ENCODE measurements around the gene SPINK9. TPM values are rescaled to one million over a fixed set of nuclear protein-coding genes. Genes with fewer than 3 reads are reported as not detected.

The SPINK9 gene
- total and polyA plus RNA-seq, 2 of the 4 experiments (the other 2 are of a cell fraction), result not detected

DNA sequence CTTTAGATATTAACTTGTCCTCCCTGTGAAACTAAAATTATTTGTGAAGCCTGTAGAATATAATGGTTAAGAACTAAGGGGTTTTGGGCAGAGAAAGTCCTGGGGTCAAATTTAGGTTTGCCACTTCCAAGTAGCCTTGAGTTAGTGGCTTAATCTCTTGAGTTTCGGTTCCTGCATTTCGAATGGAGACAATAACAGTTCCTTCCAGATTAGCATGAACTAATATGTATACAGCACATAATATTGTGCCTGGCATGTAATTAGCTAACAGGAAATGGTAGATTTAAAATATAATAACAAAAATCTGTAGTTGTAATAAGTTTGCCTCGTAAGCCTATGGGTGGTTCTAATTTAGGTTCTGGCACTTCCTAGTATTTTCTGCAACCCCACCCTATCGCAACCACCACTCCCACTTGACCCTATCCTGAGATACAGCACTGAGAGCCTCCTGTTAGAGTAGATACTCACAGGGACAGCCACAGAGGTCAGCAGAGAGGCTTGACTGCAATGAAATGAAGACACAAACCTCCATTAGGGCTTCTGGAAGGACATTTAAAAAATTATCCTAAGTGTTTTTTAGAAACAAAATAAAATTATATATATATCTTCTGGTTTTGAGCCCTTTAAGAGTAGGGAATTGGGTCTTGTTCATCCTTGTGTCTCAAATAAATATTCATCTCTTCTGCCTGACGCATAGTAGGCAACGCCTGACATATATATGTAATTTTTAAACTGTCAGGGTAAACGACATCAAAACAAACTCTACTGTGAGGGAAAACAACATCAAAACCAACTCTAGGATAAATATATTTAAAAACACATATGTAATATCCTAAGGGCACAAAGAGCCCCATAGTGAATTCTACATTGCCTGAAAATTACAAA is 8.5 kb downstream of the SPINK9 start:
- Histone ChIP-seq H3K9me1 (ENCODE audit: insufficient read depth, low read length) (no peaks in the 10 kb centered on the region), H4K8ac (ENCODE audit: low read depth in 2 of 2, low read length in 2 of 2) (no peak overlapping the region), H3K14ac (replicated peaks; ENCODE audit: low read depth, low read length) (no peak overlapping the region), H2BK120ac (ENCODE audit: low read depth, low read length) (no peak overlapping the region), H3K27ac (ENCODE audit: insufficient read depth, low read length) (no peak overlapping the region), H3K4me2 (ENCODE audit: low read depth, low read length) (no peak overlapping the region), H3K18ac (ENCODE audit: low read depth, low read length) (no peak overlapping the region), H3K23ac (ENCODE audit: low read depth, low read length) (no peak overlapping the region), H2AK9ac (replicated peaks; ENCODE audit: low read depth, low read length, poor library complexity) (no peak overlapping the region), H3K56ac (ENCODE audit: extremely low read depth, insufficient read depth, low read length) (no peak overlapping the region), H3K27me3 (ENCODE audit: control insufficient read depth, insufficient read depth, low read length) (no peaks in the 10 kb centered on the region), H3K4me1 (ENCODE audit: control insufficient read depth, insufficient read depth, low read length) (no peaks in the 10 kb centered on the region), H2AK5ac (ENCODE audit: low read depth, low read length) (no peak overlapping the region), H3K4ac (ENCODE audit: low read depth, low read length) (no peak overlapping the region), H3K4me3 (ENCODE audit: insufficient read depth, low read depth, low read length) (no peak overlapping the region), H3K79me1 (ENCODE audit: low read depth in 1 of 2, low read length in 2 of 2) (no peaks in the 10 kb centered on the region), H2BK15ac (ENCODE audit: low read depth, low read length) (no peak overlapping the region), H2BK5ac (ENCODE audit: low read depth, low read length, poor library complexity, severe bottlenecking) (no peak overlapping the region), H4K91ac (ENCODE audit: insufficient read depth, low read depth, low read length) (no peak overlapping the region), H4K20me1 (ENCODE audit: insufficient read depth, low read length) (no peaks in the 10 kb centered on the region), H2BK20ac (ENCODE audit: low read depth, low read length) (no peak overlapping the region), H3K9me3 (ENCODE audit: control insufficient read depth, insufficient read depth, low read length) (no peaks in the 10 kb centered on the region), H4K5ac (ENCODE audit: low read depth, low read length) (no peak overlapping the region), H3K9ac (ENCODE audit: low read depth, low read length) (no peak overlapping the region), H2AFZ (replicated peaks; ENCODE audit: low read length, poor library complexity) (no peak overlapping the region), H3K36me3 (ENCODE audit: control insufficient read depth, insufficient read depth, low read length) (no peaks in the 10 kb centered on the region)
- intact Hi-C loops (cut with micrococcal nuclease), result no loop called here
- CTCF ChIA-PET, result no interaction called here
- BruUV-seq (replicated peaks), result no TSS peak
- POLR2A ChIA-PET (ENCODE audit: unreplicated experiment), result no interaction called here
- no CpG with 5 or more reads among the region's 7 CpGs for WGBS, 2 experiments (ENCODE audit: extremely low coverage in 2 of 2, insufficient read length in 1 of 2)
- DNase-seq, result no peak
- dilution Hi-C loops (cut with HindIII; ENCODE audit: low sequenced_read_pairs, unreplicated experiment), result no loop called here
- no peak for ATAC-seq (ENCODE audit: low read depth)
- TF ChIP-seq, protein P1, sequence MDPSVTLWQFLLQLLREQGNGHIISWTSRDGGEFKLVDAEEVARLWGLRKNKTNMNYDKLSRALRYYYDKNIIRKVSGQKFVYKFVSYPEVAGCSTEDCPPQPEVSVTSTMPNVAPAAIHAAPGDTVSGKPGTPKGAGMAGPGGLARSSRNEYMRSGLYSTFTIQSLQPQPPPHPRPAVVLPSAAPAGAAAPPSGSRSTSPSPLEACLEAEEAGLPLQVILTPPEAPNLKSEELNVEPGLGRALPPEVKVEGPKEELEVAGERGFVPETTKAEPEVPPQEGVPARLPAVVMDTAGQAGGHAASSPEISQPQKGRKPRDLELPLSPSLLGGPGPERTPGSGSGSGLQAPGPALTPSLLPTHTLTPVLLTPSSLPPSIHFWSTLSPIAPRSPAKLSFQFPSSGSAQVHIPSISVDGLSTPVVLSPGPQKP (IDR thresholded peaks at IDR 0.05; ENCODE audit: borderline replicate concordance, low read depth, low read length), result no peak
- TF ChIP-seq MAFK (IDR thresholded peaks at IDR 0.05; ENCODE audit: low read depth, low read length) (no peak), POLR2A (IDR thresholded peaks at IDR 0.05; ENCODE audit: low read depth, low read length) (no peak), MXI1 (IDR thresholded peaks at IDR 0.05; ENCODE audit: borderline replicate concordance, low read depth, low read length) (no peak), RAD21 (IDR thresholded peaks at IDR 0.05; ENCODE audit: low read length) (no peak), MAZ (IDR thresholded peaks at IDR 0.05; ENCODE audit: borderline replicate concordance, low read depth, low read length) (no peak), BHLHE40 (IDR thresholded peaks at IDR 0.05; ENCODE audit: low read depth, low read length) (no peak), CEBPB (IDR thresholded peaks at IDR 0.05; ENCODE audit: low read depth, low read length) (no peak), FOS (IDR thresholded peaks at IDR 0.05; ENCODE audit: low read depth, low read length) (no peak)
- TF ChIP-seq, protein P2, sequence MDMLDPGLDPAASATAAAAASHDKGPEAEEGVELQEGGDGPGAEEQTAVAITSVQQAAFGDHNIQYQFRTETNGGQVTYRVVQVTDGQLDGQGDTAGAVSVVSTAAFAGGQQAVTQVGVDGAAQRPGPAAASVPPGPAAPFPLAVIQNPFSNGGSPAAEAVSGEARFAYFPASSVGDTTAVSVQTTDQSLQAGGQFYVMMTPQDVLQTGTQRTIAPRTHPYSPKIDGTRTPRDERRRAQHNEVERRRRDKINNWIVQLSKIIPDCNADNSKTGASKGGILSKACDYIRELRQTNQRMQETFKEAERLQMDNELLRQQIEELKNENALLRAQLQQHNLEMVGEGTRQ (IDR thresholded peaks at IDR 0.05; ENCODE audit: low read depth, low read length), result no peak
- in situ Hi-C loops (cut with MboI; ENCODE audit: low sequenced_read_pairs), result no loop called here
